K562 (cell line): Measurements from ENCODE around the gene STING1. TPM values are rescaled to one million over a fixed set of nuclear protein-coding genes. Genes with fewer than 3 reads are reported as not detected.

ENCODE experiments used
- ATAC-seq: fragments of 200-7000 bp; cut with Tn5 transposase; 3 replicates; pipeline ENCODE4 v1.9.1; 2020; ENCODE audit warnings: moderate library complexity
- BruUV-seq: library from RNA; stranded (reverse); fragments of 400-500 nt; replicated peaks from 2 replicates; lab custom pipeline; 2021; lab: Mats Ljungman, UMichigan
- CTCF ChIA-PET: fragments of 300-600 bp; formaldehyde crosslinking; extraction: SDS; loops from one replicate; lab custom pipeline; 2021; ENCODE audit warnings: low intra/inter-chr PET ratio; lab: Yijun Ruan, JAX
- POLR2A ChIA-PET: fragments of 300-600, 350-650 bp; sonication (Branson Sonifier 250); formaldehyde crosslinking; extraction: SDS; loops from one replicate; lab custom pipeline; 2021; ENCODE audit warnings: antibody characterized with exemption, inconsistent platforms; lab: Yijun Ruan, JAX
- DNase-seq, 4 experiments: peaks; one replicate each; pipeline versions ENCODE4 v3.0.0 to v3.0.0-alpha.2; 2011 to 2018; ENCODE audit warnings: low spot score in 3 of 4, mixed read lengths in 3 of 4; ENCODE audit errors: extremely low read depth in 1 of 4
- FAIRE-seq: peaks from 2 replicates; lab custom pipeline; 2011; peaks lifted over from hg19 to GRCh38; lab: Jason Lieb, UNC
- H2AFZ ChIP-seq: 2 replicates; pipeline ENCODE4 v1.6.0; 2011; ENCODE audit warnings: low read depth, low read length, control low read depth, inconsistent platforms
- H3K27ac ChIP-seq: fragments of 200-600 bp; 3 replicates; pipeline ENCODE4 v1.8.0; 2011; ENCODE audit warnings: low read depth, mild to moderate bottlenecking, control low read depth, inconsistent platforms, low read length, moderate library complexity, mixed read lengths; ENCODE audit errors: extremely low read depth
- H3K27me3 ChIP-seq, 2 experiments: fragments of 300-600 bp in 1 of 2; 2 replicates in 1 of 2; 3 replicates in 1 of 2; pipeline versions ENCODE4 v1.6.0 to v1.8.0; 2011; ENCODE audit warnings: inconsistent platforms in 2 of 2, low read length in 2 of 2, mild to moderate bottlenecking in 1 of 2, mixed read lengths in 1 of 2, moderate library complexity in 1 of 2; ENCODE audit not compliant: control insufficient read depth in 2 of 2, insufficient read depth in 2 of 2
- H3K36me3 ChIP-seq: fragments of 300-600 bp; 3 replicates; pipeline ENCODE4 v1.8.0; 2011; ENCODE audit warnings: mild to moderate bottlenecking, low read length, inconsistent platforms; ENCODE audit not compliant: control insufficient read depth, insufficient read depth
- H3K4me1 ChIP-seq, 2 experiments: fragments of 200-600 bp in 1 of 2; replicated peaks in 1 of 2; 2 replicates in 1 of 2; 3 replicates in 1 of 2; pipeline versions ENCODE4 v1.5.1 to v1.8.0; 2011; ENCODE audit warnings: inconsistent platforms in 2 of 2, low read length in 2 of 2, mild to moderate bottlenecking in 1 of 2, mixed read lengths in 1 of 2, moderate library complexity in 1 of 2; ENCODE audit not compliant: control insufficient read depth in 2 of 2, insufficient read depth in 2 of 2
- H3K4me2 ChIP-seq: 2 replicates; pipeline ENCODE4 v1.6.1; 2011; ENCODE audit warnings: low read length, control low read depth, inconsistent platforms, mixed read lengths; ENCODE audit not compliant: insufficient read depth
- H3K4me3 ChIP-seq: fragments of 200-600 bp; sonication (generic), shearing (Covaris generic); 2 replicates; pipeline ENCODE4 v1.5.1; 2016; ENCODE audit warnings: control low read depth, inconsistent platforms
- H3K79me2 ChIP-seq: fragments of 200-600 bp; 3 replicates; pipeline ENCODE4 v1.8.0; 2011; ENCODE audit warnings: low read length, inconsistent platforms; ENCODE audit not compliant: control insufficient read depth, insufficient read depth
- H3K9ac ChIP-seq, 2 experiments: 2 replicates each; pipeline versions ENCODE4 v1.6.0 to v1.6.1; 2011; ENCODE audit warnings: low read depth in 2 of 2, low read length in 2 of 2, control low read depth in 1 of 2, inconsistent platforms in 1 of 2, mild to moderate bottlenecking in 1 of 2, mixed read lengths in 1 of 2; ENCODE audit not compliant: insufficient read depth in 1 of 2
- H3K9me1 ChIP-seq: one replicate; pipeline ENCODE4 v1.6.0; 2011; ENCODE audit warnings: inconsistent platforms, mild to moderate bottlenecking, low read length, moderate library complexity; ENCODE audit not compliant: control insufficient read depth, insufficient read depth
- H3K9me3 ChIP-seq: replicated peaks from 2 replicates; pipeline ENCODE4 v1.5.1; 2011; ENCODE audit warnings: low read depth, low read length, inconsistent platforms; ENCODE audit not compliant: control insufficient read depth, insufficient read depth
- H4K20me1 ChIP-seq: replicated peaks from 2 replicates; pipeline ENCODE4 v1.6.1; 2011; ENCODE audit warnings: low read length, inconsistent platforms, mixed read lengths; ENCODE audit not compliant: control insufficient read depth, insufficient read depth
- CSDE1 ChIP-seq, 2 experiments: fragments of 450-650 bp; IDR thresholded peaks; 2 replicates each; pipeline ENCODE4 v1.6.1; 2016; ENCODE audit warnings: mild to moderate bottlenecking in 1 of 2
- EGR1 ChIP-seq: fragments of 450-650 bp; conservative IDR thresholded peaks from 2 replicates; pipeline ENCODE4 v1.6.1; 2017; ENCODE audit warnings: mild to moderate bottlenecking
- KDM2B ChIP-seq: fragments of 250-450 bp; sonication (Bioruptor Pico); IDR thresholded peaks from 2 replicates; pipeline ENCODE4 v1.8.0; 2021; ENCODE audit warnings: mild to moderate bottlenecking, moderate library complexity
- RBM25 ChIP-seq: fragments of 200-400 bp; formaldehyde crosslinking; IDR thresholded peaks from 2 replicates; pipeline ENCODE4 v1.6.1; 2018; ENCODE audit warnings: low read length, low read depth, moderate library complexity; ENCODE audit not compliant: severe bottlenecking
- TAF9B ChIP-seq: fragments of 450-650 bp; IDR thresholded peaks from 2 replicates; pipeline ENCODE4 v1.6.1; 2018; ENCODE audit warnings: mild to moderate bottlenecking; ENCODE audit not compliant: partially characterized antibody
- ZNF121 ChIP-seq: sonication (generic); formaldehyde crosslinking; conservative IDR thresholded peaks from 2 replicates; pipeline ENCODE4 v1.8.0; 2022; ENCODE audit warnings: missing genetic modification reagents
- ZNF311 ChIP-seq: fragments of 250-450 bp; sonication (Bioruptor Pico); IDR thresholded peaks from 2 replicates; pipeline ENCODE4 v1.4.0; 2020; ENCODE audit warnings: mild to moderate bottlenecking, moderate library complexity
- WGBS: fragments of 100-300 bp; shearing (Covaris generic); methylation state at CpG from one replicate; pipeline ENCODE4 v1.1.6; 2016; ENCODE audit warnings: low coverage, mixed read lengths; ENCODE audit not compliant: insufficient coverage; ENCODE audit errors: missing lambda C conversion rate; 5-methylcytosine and 5-hydroxymethylcytosine counted together
- in situ Hi-C: fragments of 300-500 bp; cut with MboI; formaldehyde crosslinking; loops from 4 replicates; pipeline ENCODE4 v1.15.0; 2018; ENCODE audit warnings: inconsistent platforms, mixed read lengths
- intact Hi-C: fragments of 100-400 bp; cut with micrococcal nuclease; formaldehyde crosslinking; loops from 2 replicates; pipeline ENCODE4 v1.14.2; 2022
- polyA plus RNA-seq, 8 experiments: library from polyadenylated mRNA; depleted of rRNA in 4 of 8; stranded (reverse) in 5 of 8; unstranded in 3 of 8; fragments of >200 nt; fragmentation: Nextera tagmentation in 2 of 8; fragmentation: Illumina TruSeq in 1 of 8; extraction: Ambion mirVana in 2 of 8; extraction: Trizol in 1 of 8; gene quantifications; 2 replicates each; pipeline versions ENCODE4 v1.2.1 to v1.2.3, GENCODE V29; 2011 to 2014; ENCODE audit warnings: inconsistent platforms in 1 of 8, missing spikeins in 1 of 8
- total RNA-seq, 7 experiments: library from RNA; depleted of rRNA in 6 of 7; stranded (reverse); fragments of >200 nt in 6 of 7; fragmentation: Illumina TruSeq in 2 of 7; extraction: Trizol in 2 of 7; gene quantifications; 2 replicates each; pipeline versions ENCODE4 v1.2.1 to v1.2.3, GENCODE V29; 2011 to 2021; ENCODE audit warnings: low replicate concordance in 1 of 7
- TF ChIP-seq, protein P1 (sequence below): fragments of 450-650 bp; formaldehyde crosslinking; IDR thresholded peaks from 2 replicates; pipeline ENCODE4 v1.4.0; 2020; ENCODE audit warnings: mild to moderate bottlenecking, moderate library complexity

The STING1 gene
- total and polyA plus RNA-seq, 9 of the 15 experiments (the other 6 are each of a cell fraction or from before 2014, with no cell fraction given), result 20.8 to 69.1 (median 44.7) TPM

DNA sequence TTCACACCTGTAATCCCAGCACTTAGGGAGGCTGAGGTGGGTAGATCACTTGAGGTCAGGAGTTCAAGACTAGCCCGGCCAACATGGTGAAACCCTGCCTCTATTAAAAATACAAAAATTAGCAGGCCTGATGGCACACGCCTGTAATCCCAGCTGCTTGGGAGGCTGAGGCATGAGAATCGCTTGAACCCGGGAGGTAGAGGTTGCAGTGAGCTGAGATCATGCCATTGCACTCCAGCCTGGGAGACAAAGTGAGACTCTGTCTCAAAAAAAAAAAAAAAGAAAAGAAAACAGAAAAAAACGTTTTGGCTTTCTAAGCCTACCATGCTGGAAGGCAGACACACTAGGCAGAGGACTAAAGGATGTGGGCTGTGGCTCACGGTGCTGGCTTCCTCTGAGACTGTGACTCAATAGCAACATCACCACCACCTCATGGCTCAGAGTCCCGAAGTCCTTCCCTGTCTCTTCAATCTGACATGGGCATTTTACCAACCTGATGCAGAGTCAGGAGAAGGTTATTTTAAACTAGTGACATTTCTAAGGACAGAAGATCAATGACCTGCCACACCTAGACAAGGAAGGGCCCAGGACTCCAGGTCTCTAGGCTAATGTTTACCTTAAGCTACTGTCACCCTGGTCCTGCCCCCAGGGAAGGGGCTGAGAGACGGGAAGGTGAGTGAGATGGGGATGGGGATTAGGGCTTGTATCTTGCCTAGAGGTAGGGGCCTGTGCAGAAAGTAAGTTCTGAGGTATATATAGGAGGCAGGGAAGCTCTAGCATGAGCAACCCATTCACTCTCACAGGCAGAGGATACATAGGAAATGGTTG lies 23.8 kb downstream of the STING1 start (continued):
- TF ChIP-seq TAF9B (no peak), KDM2B (no peak), EGR1 (no peak), ZNF311 (CRISPR knock-in tag) (no peak)
- TF ChIP-seq, protein P1, sequence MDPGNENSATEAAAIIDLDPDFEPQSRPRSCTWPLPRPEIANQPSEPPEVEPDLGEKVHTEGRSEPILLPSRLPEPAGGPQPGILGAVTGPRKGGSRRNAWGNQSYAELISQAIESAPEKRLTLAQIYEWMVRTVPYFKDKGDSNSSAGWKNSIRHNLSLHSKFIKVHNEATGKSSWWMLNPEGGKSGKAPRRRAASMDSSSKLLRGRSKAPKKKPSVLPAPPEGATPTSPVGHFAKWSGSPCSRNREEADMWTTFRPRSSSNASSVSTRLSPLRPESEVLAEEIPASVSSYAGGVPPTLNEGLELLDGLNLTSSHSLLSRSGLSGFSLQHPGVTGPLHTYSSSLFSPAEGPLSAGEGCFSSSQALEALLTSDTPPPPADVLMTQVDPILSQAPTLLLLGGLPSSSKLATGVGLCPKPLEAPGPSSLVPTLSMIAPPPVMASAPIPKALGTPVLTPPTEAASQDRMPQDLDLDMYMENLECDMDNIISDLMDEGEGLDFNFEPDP (CRISPR knock-in tag), result no peak

DNA sequence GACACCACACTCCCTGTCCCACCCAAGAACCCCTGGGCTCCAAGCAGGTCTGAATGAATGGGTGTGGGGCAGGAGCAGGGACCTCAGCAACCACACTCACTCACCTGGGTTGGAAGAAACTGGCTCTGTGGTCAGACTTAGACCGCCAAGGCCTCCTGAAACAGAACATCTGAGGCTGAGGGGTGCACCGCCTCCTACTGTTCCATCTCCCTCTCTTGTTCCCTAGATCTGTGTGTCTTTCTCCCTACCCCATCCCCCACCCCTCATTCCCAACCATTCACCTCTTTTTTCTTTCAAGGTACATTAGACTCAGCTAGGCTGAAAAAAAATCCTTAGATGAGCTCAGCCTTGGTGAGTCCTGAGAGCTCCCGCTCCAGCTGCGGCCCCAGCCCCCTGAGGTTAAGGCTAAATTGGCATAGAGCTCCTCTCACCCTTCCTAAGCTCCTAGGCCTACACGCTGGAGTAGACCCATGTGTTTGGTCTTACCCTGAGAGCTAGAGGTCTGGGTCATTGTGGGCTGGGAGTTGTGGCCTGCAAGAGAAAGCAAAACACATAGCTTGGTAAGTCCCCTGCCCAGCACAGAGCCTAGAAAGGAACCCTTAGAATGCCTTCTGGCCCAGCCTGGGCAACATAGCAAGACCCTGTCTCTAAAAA lies 24.8 kb downstream of the STING1 start:
- Histone ChIP-seq H3K9me1 (peaks cover 4% of the 10 kb centered on the region), H2AFZ (no peak overlapping the region), H3K27ac (no peak overlapping the region), H3K4me2 (no peak overlapping the region), H3K36me3 (no peaks in the 10 kb centered on the region), H3K9ac (peak overlapping the region in 1 of 2 experiments; percentile 19; a peak in 2 of 4 replicates), H3K79me2 (no peaks in the 10 kb centered on the region), H3K4me3 (no peak overlapping the region), H4K20me1 (no peaks in the 10 kb centered on the region), H3K27me3 (no peaks in the 10 kb centered on the region), H3K9me3 (no peaks in the 10 kb centered on the region), H3K4me1 (peaks cover 0 to 15% of the 10 kb centered on the region in 2 experiments; a peak in 2 of 5 replicates)
- in situ Hi-C loops (no loop called here), intact Hi-C loops (no loop called here)
- BruUV-seq, result no TSS peak
- CTCF ChIA-PET, result no interaction called here
- DNase-seq (no peak), FAIRE-seq (no peak), ATAC-seq (no peak)
- TF ChIP-seq RBM25, result peak; percentile 46
- TF ChIP-seq CSDE1 (IDR thresholded peaks at IDR 0.05), result no peak
- peak; percentile 90 for TF ChIP-seq ZNF121 (CRISPR knock-in tag)
- POLR2A ChIA-PET, result interaction anchor here (0.6 to 0.9 kb wide), 3 partner anchors 24 to 100 kb away, joined by 3 to 4 read pairs (median 3); no protein-coding TSS in a partner anchor
- 50% methylated on average over 5 of the region's 5 CpGs for WGBS
